IMR-90 (cell line): ENCODE measurements around the gene TCF4. TPM values are rescaled to one million over a fixed set of nuclear protein-coding genes. Genes with fewer than 3 reads are reported as not detected.

Experiments used
- ATAC-seq: fragments of 200-7000 bp; cut with Tn5 transposase; 2 replicates; pipeline ENCODE4 v1.9.1; 2020; ENCODE audit warnings: low read depth, mild to moderate bottlenecking, moderate library complexity
- BruUV-seq: library from RNA; stranded (reverse); fragments of 400-500 nt; replicated peaks from 2 replicates; lab custom pipeline; 2021; lab: Mats Ljungman, UMichigan
- CTCF ChIA-PET: fragments of 300-600 bp; formaldehyde crosslinking; extraction: SDS; loops from one replicate; lab custom pipeline; 2021; ENCODE audit warnings: antibody characterized with exemption; lab: Yijun Ruan, JAX
- POLR2A ChIA-PET: fragments of 300-600 bp; sonication (Branson Sonifier 250); formaldehyde crosslinking; loops from one replicate; lab custom pipeline; 2022; ENCODE audit warnings: antibody characterized with exemption; ENCODE audit not compliant: unreplicated experiment; lab: Charles Lee
- DNase-seq: peaks from one replicate; pipeline ENCODE4 v3.0.0; 2013
- H2AFZ ChIP-seq: replicated peaks from 2 replicates; pipeline ENCODE3; 2013; ENCODE audit warnings: low read length, mild to moderate bottlenecking; ENCODE audit not compliant: poor library complexity
- H2AK5ac ChIP-seq: 2 replicates; pipeline ENCODE4 v1.6.1; 2013; ENCODE audit warnings: low read depth, low read length, inconsistent platforms
- H2AK9ac ChIP-seq: replicated peaks from 2 replicates; pipeline ENCODE3; 2013; ENCODE audit warnings: mild to moderate bottlenecking, low read depth, low read length, moderate library complexity; ENCODE audit not compliant: poor library complexity
- H2BK120ac ChIP-seq: 2 replicates; pipeline ENCODE4 v1.6.1; 2013; ENCODE audit warnings: low read depth, low read length, inconsistent platforms
- H2BK15ac ChIP-seq: 3 replicates; pipeline ENCODE4 v1.6.1; 2013; ENCODE audit warnings: low read depth, low read length, inconsistent platforms
- H2BK20ac ChIP-seq: 2 replicates; pipeline ENCODE4 v1.6.1; 2013; ENCODE audit warnings: low read depth, mild to moderate bottlenecking, inconsistent platforms, low read length, moderate library complexity
- H2BK5ac ChIP-seq: 2 replicates; pipeline ENCODE4 v1.6.1; 2013; ENCODE audit warnings: mild to moderate bottlenecking, low read depth, low read length, inconsistent platforms; ENCODE audit not compliant: poor library complexity, severe bottlenecking
- H3K14ac ChIP-seq: replicated peaks from 2 replicates; pipeline ENCODE4 v1.6.1; 2013; ENCODE audit warnings: low read depth, low read length, inconsistent platforms
- H3K18ac ChIP-seq: 2 replicates; pipeline ENCODE4 v1.6.1; 2013; ENCODE audit warnings: low read depth, low read length, control low read depth
- H3K23ac ChIP-seq: 2 replicates; pipeline ENCODE4 v1.6.1; 2013; ENCODE audit warnings: low read depth, low read length, inconsistent platforms
- H3K27ac ChIP-seq: 2 replicates; pipeline ENCODE4 v1.5.1; 2013; ENCODE audit warnings: mild to moderate bottlenecking, control low read depth, low read length; ENCODE audit not compliant: insufficient read depth
- H3K27me3 ChIP-seq: 2 replicates; pipeline ENCODE4 v1.6.1; 2013; ENCODE audit warnings: low read length; ENCODE audit not compliant: control insufficient read depth, insufficient read depth
- H3K36me3 ChIP-seq: 2 replicates; pipeline ENCODE4 v1.6.1; 2013; ENCODE audit warnings: low read length, mixed read lengths; ENCODE audit not compliant: control insufficient read depth, insufficient read depth
- H3K4ac ChIP-seq: 2 replicates; pipeline ENCODE4 v1.6.1; 2013; ENCODE audit warnings: low read depth, low read length, inconsistent platforms
- H3K4me1 ChIP-seq: 2 replicates; pipeline ENCODE4 v1.6.1; 2013; ENCODE audit warnings: low read length, mixed read lengths; ENCODE audit not compliant: control insufficient read depth, insufficient read depth
- H3K4me2 ChIP-seq: 2 replicates; pipeline ENCODE4 v1.6.1; 2013; ENCODE audit warnings: low read depth, mild to moderate bottlenecking, control low read depth, low read length, moderate library complexity
- H3K4me3 ChIP-seq: 2 replicates; pipeline ENCODE4 v1.5.1; 2013; ENCODE audit warnings: low read depth, mild to moderate bottlenecking, control low read depth, low read length, moderate library complexity; ENCODE audit not compliant: insufficient read depth
- H3K56ac ChIP-seq: 2 replicates; pipeline ENCODE4 v1.6.1; 2013; ENCODE audit warnings: low read length, inconsistent platforms; ENCODE audit not compliant: insufficient read depth; ENCODE audit errors: extremely low read depth
- H3K79me1 ChIP-seq, 2 experiments: 2 replicates each; pipeline ENCODE4 v1.6.1; 2013; ENCODE audit warnings: low read length in 2 of 2, inconsistent platforms in 1 of 2, low read depth in 1 of 2
- H3K9ac ChIP-seq: 2 replicates; pipeline ENCODE4 v1.6.1; 2013; ENCODE audit warnings: low read depth, low read length, control low read depth
- H3K9me1 ChIP-seq: 2 replicates; pipeline ENCODE4 v1.6.1; 2013; ENCODE audit warnings: low read length, inconsistent platforms; ENCODE audit not compliant: insufficient read depth
- H3K9me3 ChIP-seq: 2 replicates; pipeline ENCODE4 v1.6.1; 2013; ENCODE audit warnings: low read length; ENCODE audit not compliant: control insufficient read depth, insufficient read depth
- H4K20me1 ChIP-seq: 2 replicates; pipeline ENCODE4 v1.6.1; 2013; ENCODE audit warnings: low read length, inconsistent platforms; ENCODE audit not compliant: insufficient read depth
- H4K5ac ChIP-seq: 2 replicates; pipeline ENCODE4 v1.6.1; 2013; ENCODE audit warnings: mild to moderate bottlenecking, low read depth, low read length, control low read depth
- H4K8ac ChIP-seq, 2 experiments: 2 replicates each; pipeline ENCODE4 v1.6.1; 2013; ENCODE audit warnings: low read depth in 2 of 2, low read length in 2 of 2, control low read depth in 1 of 2, inconsistent platforms in 1 of 2
- H4K91ac ChIP-seq: 2 replicates; pipeline ENCODE4 v1.6.1; 2013; ENCODE audit warnings: low read depth, low read length, inconsistent platforms; ENCODE audit not compliant: insufficient read depth
- BHLHE40 ChIP-seq: fragments of 150-350 bp; IDR thresholded peaks from 2 replicates; pipeline ENCODE4 v1.6.1; 2016; ENCODE audit warnings: mild to moderate bottlenecking, low read depth, low read length
- CEBPB ChIP-seq: IDR thresholded peaks from 2 replicates; pipeline ENCODE4 v1.6.1; 2012; ENCODE audit warnings: low read depth, low read length, improper control_type of control experiment
- CHD1 ChIP-seq: IDR thresholded peaks from 2 replicates; pipeline ENCODE4 v1.6.1; 2012; ENCODE audit warnings: low read depth, low read length, improper control_type of control experiment
- MXI1 ChIP-seq: IDR thresholded peaks from 2 replicates; pipeline ENCODE4 v1.6.1; 2012; ENCODE audit warnings: low read depth, mild to moderate bottlenecking, low read length, moderate library complexity, borderline replicate concordance
- NFE2L2 ChIP-seq: fragments of 150-350 bp; IDR thresholded peaks from 2 replicates; pipeline ENCODE4 v1.6.1; 2016; ENCODE audit warnings: low read depth, mild to moderate bottlenecking, low read length
- RAD21 ChIP-seq: IDR thresholded peaks from 2 replicates; pipeline ENCODE4 v1.6.1; 2012; ENCODE audit warnings: low read length, improper control_type of control experiment
- RCOR1 ChIP-seq: IDR thresholded peaks from 2 replicates; pipeline ENCODE4 v1.6.1; 2012; ENCODE audit warnings: mild to moderate bottlenecking, low read length, improper control_type of control experiment; ENCODE audit not compliant: insufficient replicate concordance
- RFX5 ChIP-seq: IDR thresholded peaks from 2 replicates; pipeline ENCODE4 v1.8.0; 2012; ENCODE audit warnings: low read depth, mild to moderate bottlenecking, low read length, moderate library complexity
- SMC3 ChIP-seq: fragments of 150-350 bp; IDR thresholded peaks from 2 replicates; pipeline ENCODE4 v1.6.1; 2016; ENCODE audit warnings: low read depth, mild to moderate bottlenecking, antibody characterized with exemption, low read length, moderate library complexity
- WGBS, 2 experiments: methylation state at CpG; one replicate each; pipeline versions ENCODE4 v1.1.5 to v1.1.7; 2013; ENCODE audit warnings: missing lambda C conversion rate in 2 of 2; ENCODE audit not compliant: insufficient read length in 1 of 2; ENCODE audit errors: extremely low coverage in 2 of 2; 5-methylcytosine and 5-hydroxymethylcytosine counted together
- dilution Hi-C: fragments of 300-500 bp; cut with HindIII; formaldehyde crosslinking; loops from one replicate; pipeline ENCODE4 v1.14.3; 2018; ENCODE audit warnings: low sequenced_read_pairs; ENCODE audit not compliant: unreplicated experiment
- in situ Hi-C: fragments of 300-500 bp; cut with MboI; formaldehyde crosslinking; loops from 3 replicates; pipeline ENCODE4 v1.14.3; 2019; ENCODE audit warnings: low sequenced_read_pairs, inconsistent platforms, mixed read lengths
- intact Hi-C: fragments of 100-400 bp; cut with micrococcal nuclease; formaldehyde crosslinking; loops from 2 replicates; pipeline ENCODE4 v1.10.0; 2022
- polyA plus RNA-seq, 3 experiments: library from polyadenylated mRNA; depleted of rRNA; stranded (reverse); fragments of >200 nt; gene quantifications; 2 replicates each; pipeline ENCODE4 v1.2.3, GENCODE V29; 2012; ENCODE audit warnings: low replicate concordance in 1 of 3
- total RNA-seq: library from RNA; depleted of rRNA; stranded (reverse); fragments of >200 nt; gene quantifications from 2 replicates; pipeline ENCODE4 v1.2.3, GENCODE V29; 2012
- TF ChIP-seq, protein P1 (sequence below): fragments of 150-350 bp; IDR thresholded peaks from 2 replicates; pipeline ENCODE4 v1.6.1; 2017; ENCODE audit warnings: mild to moderate bottlenecking, antibody characterized with exemption, low read length, low read depth

The TCF4 gene
- total and polyA plus RNA-seq, 2 of the 4 experiments (the other 2 are of a cell fraction): 30.0 to 87.1 TPM

DNA sequence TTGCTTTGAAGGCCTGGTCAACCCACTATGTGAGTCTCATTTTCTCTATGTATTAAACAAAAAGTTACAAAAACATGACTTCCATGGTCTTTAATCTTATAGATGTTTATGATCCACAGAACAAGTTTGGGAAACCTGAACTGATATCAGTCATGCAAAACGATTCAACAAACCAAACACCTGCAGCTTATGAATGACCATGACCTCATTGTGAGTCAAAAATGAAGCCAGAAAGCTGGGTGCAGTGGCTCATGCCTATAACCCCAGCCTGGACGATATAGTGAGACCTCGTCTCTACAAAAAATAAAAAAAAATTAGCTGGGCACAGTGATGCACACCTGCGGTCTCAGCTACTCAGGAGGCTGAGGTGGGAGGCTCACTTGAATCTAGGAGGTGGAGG is 358.3 kb downstream of the TCF4 start:
- H3K4ac ChIP-seq: no peak overlapping the region
- H3K9me3 ChIP-seq: no peaks in the 10 kb centered on the region
- H3K79me1 ChIP-seq: peaks cover 9 to 23% of the 10 kb centered on the region in 2 experiments; a peak in 3 of 4 replicates
- no peak overlapping the region for H2BK5ac ChIP-seq
- no peak overlapping the region for H3K56ac ChIP-seq
- H4K20me1 ChIP-seq: peaks cover 5% of the 10 kb centered on the region
- H2BK15ac ChIP-seq: no peak overlapping the region
- H4K8ac ChIP-seq: no peak overlapping the region
- no peak overlapping the region for H2AK5ac ChIP-seq
- DNase-seq (no peak), ATAC-seq (no peak)
- no peak overlapping the region for H4K5ac ChIP-seq
- in situ Hi-C loops: loop anchor here (10.0 to 25.0 kb wide), 3 partner anchors 65 to 355 kb away; partner anchors contain the start of gene TCF4
- TF ChIP-seq SMC3 (no peak), RAD21 (no peak), NFE2L2 (no peak), CEBPB (no peak), MXI1 (no peak), RCOR1 (no peak), RFX5 (no peak), BHLHE40 (no peak), CHD1 (no peak)
- TF ChIP-seq, protein P1, sequence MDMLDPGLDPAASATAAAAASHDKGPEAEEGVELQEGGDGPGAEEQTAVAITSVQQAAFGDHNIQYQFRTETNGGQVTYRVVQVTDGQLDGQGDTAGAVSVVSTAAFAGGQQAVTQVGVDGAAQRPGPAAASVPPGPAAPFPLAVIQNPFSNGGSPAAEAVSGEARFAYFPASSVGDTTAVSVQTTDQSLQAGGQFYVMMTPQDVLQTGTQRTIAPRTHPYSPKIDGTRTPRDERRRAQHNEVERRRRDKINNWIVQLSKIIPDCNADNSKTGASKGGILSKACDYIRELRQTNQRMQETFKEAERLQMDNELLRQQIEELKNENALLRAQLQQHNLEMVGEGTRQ: no peak
- intact Hi-C loops: loop anchor here (5.0 kb wide), 1 partner anchor 113 kb away; no protein-coding TSS in a partner anchor
- H2BK20ac ChIP-seq: no peak overlapping the region
- H4K91ac ChIP-seq: no peak overlapping the region
- peaks cover 6% of the 10 kb centered on the region for H3K4me1 ChIP-seq
- H3K14ac ChIP-seq: no peak overlapping the region
- no peaks in the 10 kb centered on the region for H3K27me3 ChIP-seq
- peaks cover 17% of the 10 kb centered on the region for H3K36me3 ChIP-seq
- H3K23ac ChIP-seq: no peak overlapping the region
- no peak overlapping the region for H2AK9ac ChIP-seq
- H2AFZ ChIP-seq: no peak overlapping the region
- peaks cover 5% of the 10 kb centered on the region; the same call in 1 of the 2 replicates for H3K9me1 ChIP-seq
- dilution Hi-C loops: no loop called here
- no peak overlapping the region for H3K4me3 ChIP-seq
- POLR2A ChIA-PET: no interaction called here
- BruUV-seq: no TSS peak
- WGBS, 2 experiments: 80% methylated on average over 2 of the region's 4 CpGs; no CpG with 5 or more reads in 1 of the 2 experiments
- CTCF ChIA-PET: interaction anchor here (0.6 kb wide), 1 partner anchor 266 kb away, joined by 3 read pairs; no protein-coding TSS in a partner anchor
- H2BK120ac ChIP-seq: no peak overlapping the region
- no peak overlapping the region for H3K4me2 ChIP-seq
- no peak overlapping the region for H3K18ac ChIP-seq
- no peak overlapping the region for H3K9ac ChIP-seq
- no peak overlapping the region for H3K27ac ChIP-seq
